ENCODE results near the gene UBA7. TPM values are rescaled to one million over a fixed set of nuclear protein-coding genes. Genes with fewer than 3 reads are reported as not detected.

Gene UBA7
- total and polyA plus RNA-seq, 2 experiments from 2014 or later = 14.7 to 21.6 TPM

GRCh38 chr3:49806850-49807249 lies 6.9 kb downstream of the UBA7 start:
- no peak for TF ChIP-seq EZH2phosphoT487 (IDR thresholded peaks at IDR 0.05; ENCODE audit: low read depth, severe bottlenecking, unreplicated experiment)
- TF ChIP-seq, protein P1, sequence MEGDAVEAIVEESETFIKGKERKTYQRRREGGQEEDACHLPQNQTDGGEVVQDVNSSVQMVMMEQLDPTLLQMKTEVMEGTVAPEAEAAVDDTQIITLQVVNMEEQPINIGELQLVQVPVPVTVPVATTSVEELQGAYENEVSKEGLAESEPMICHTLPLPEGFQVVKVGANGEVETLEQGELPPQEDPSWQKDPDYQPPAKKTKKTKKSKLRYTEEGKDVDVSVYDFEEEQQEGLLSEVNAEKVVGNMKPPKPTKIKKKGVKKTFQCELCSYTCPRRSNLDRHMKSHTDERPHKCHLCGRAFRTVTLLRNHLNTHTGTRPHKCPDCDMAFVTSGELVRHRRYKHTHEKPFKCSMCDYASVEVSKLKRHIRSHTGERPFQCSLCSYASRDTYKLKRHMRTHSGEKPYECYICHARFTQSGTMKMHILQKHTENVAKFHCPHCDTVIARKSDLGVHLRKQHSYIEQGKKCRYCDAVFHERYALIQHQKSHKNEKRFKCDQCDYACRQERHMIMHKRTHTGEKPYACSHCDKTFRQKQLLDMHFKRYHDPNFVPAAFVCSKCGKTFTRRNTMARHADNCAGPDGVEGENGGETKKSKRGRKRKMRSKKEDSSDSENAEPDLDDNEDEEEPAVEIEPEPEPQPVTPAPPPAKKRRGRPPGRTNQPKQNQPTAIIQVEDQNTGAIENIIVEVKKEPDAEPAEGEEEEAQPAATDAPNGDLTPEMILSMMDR (IDR thresholded peaks at IDR 0.05; ENCODE audit: poor library complexity) = no peak
- TF ChIP-seq EZH2 (IDR thresholded peaks at IDR 0.05; ENCODE audit: borderline replicate concordance) = no peak
- Histone ChIP-seq H3K27me3 (peaks cover 9% of the 10 kb centered on the region), H3K79me2 (peaks cover 7% of the 10 kb centered on the region), H2AFZ (no peak overlapping the region), H3K4me2 (peak overlapping the region; percentile 75), H3K27ac (peak overlapping the region; percentile 99), H3K36me3 (replicated peaks; ENCODE audit: insufficient read depth, low read depth) (no peaks in the 10 kb centered on the region), H3K9me3 (ENCODE audit: low read depth) (no peaks in the 10 kb centered on the region), H3K9me2 (replicated peaks; ENCODE audit: insufficient read depth) (no peaks in the 10 kb centered on the region), H4K20me1 (ENCODE audit: insufficient read depth, poor library complexity, severe bottlenecking) (no peaks in the 10 kb centered on the region), H3K4me1 (ENCODE audit: insufficient read depth) (peaks cover 33% of the 10 kb centered on the region), H3K4me3 (no peak overlapping the region)
- WGBS (ENCODE audit: low lambda C conversion rate, missing lambda C conversion rate) = 92% methylated on average over 2 of the region's 2 CpGs
- no peak for DNase-seq (ENCODE audit: low spot score)

- H3K9me2 ChIP-seq (replicated peaks; ENCODE audit: insufficient read depth) = no peaks in the 10 kb centered on the region
- peaks cover 33% of the 10 kb centered on the region for H3K4me1 ChIP-seq (ENCODE audit: insufficient read depth)
- H3K79me2 ChIP-seq = peaks cover 7% of the 10 kb centered on the region
- no peaks in the 10 kb centered on the region for H3K36me3 ChIP-seq (replicated peaks; ENCODE audit: insufficient read depth, low read depth)
- H2AFZ ChIP-seq = no peak overlapping the region
- H3K27me3 ChIP-seq = peaks cover 13% of the 10 kb centered on the region
- 39% methylated on average over 11 of the region's 11 CpGs for WGBS (ENCODE audit: low lambda C conversion rate, missing lambda C conversion rate)
- no peaks in the 10 kb centered on the region for H4K20me1 ChIP-seq (ENCODE audit: insufficient read depth, poor library complexity, severe bottlenecking)
- TF ChIP-seq, protein P1 (IDR thresholded peaks at IDR 0.05; ENCODE audit: poor library complexity) = no peak
- TF ChIP-seq EZH2phosphoT487 (IDR thresholded peaks at IDR 0.05; ENCODE audit: low read depth, severe bottlenecking, unreplicated experiment) (no peak), EZH2 (IDR thresholded peaks at IDR 0.05; ENCODE audit: borderline replicate concordance) (no peak)
- peak overlapping the region; percentile 99 for H3K27ac ChIP-seq
- no peaks in the 10 kb centered on the region for H3K9me3 ChIP-seq (ENCODE audit: low read depth)
- H3K4me2 ChIP-seq = peak overlapping the region; percentile 75
- H3K4me3 ChIP-seq = no peak overlapping the region
- peak; percentile 82 for DNase-seq (ENCODE audit: low spot score)
Observed at GRCh38 chr3:49805897-49806701, 7.7 kb downstream of the UBA7 start.

- Histone ChIP-seq H3K9me3 (ENCODE audit: low read depth) (no peaks in the 10 kb centered on the region), H3K27ac (peak overlapping the region; percentile 99), H3K9me2 (replicated peaks; ENCODE audit: insufficient read depth) (no peaks in the 10 kb centered on the region), H3K4me2 (peak overlapping the region; percentile 97), H3K4me1 (ENCODE audit: insufficient read depth) (peaks cover 33% of the 10 kb centered on the region), H3K79me2 (peaks cover 7% of the 10 kb centered on the region), H2AFZ (no peak overlapping the region), H3K27me3 (peaks cover 13% of the 10 kb centered on the region), H3K36me3 (replicated peaks; ENCODE audit: insufficient read depth, low read depth) (no peaks in the 10 kb centered on the region), H4K20me1 (ENCODE audit: insufficient read depth, poor library complexity, severe bottlenecking) (no peaks in the 10 kb centered on the region), H3K4me3 (no peak overlapping the region)
- 51% methylated on average over 3 of the region's 3 CpGs for WGBS (ENCODE audit: low lambda C conversion rate, missing lambda C conversion rate)
- peak; percentile 86 for DNase-seq (ENCODE audit: low spot score)
- TF ChIP-seq EZH2phosphoT487 (IDR thresholded peaks at IDR 0.05; ENCODE audit: low read depth, severe bottlenecking, unreplicated experiment) = no peak
- TF ChIP-seq EZH2 (IDR thresholded peaks at IDR 0.05; ENCODE audit: borderline replicate concordance) = no peak
- TF ChIP-seq, protein P1 (IDR thresholded peaks at IDR 0.05; ENCODE audit: poor library complexity) = no peak
Observed at GRCh38 chr3:49805367-49805782, 8.4 kb downstream of the UBA7 start.

All from hepatocyte (in vitro differentiated cells).